ENCODE results near the gene CCDC200. TPM values are rescaled to one million over a fixed set of nuclear protein-coding genes. Genes with fewer than 3 reads are reported as not detected.
"Not testable (repeated sequence)": the region's sequence is repeated elsewhere in the genome, so short reads cannot be mapped to it uniquely, and the experiment has no call there.

Gene CCDC200
- total RNA-seq, 1 donor from 2014 or later: not detected

DNA sequence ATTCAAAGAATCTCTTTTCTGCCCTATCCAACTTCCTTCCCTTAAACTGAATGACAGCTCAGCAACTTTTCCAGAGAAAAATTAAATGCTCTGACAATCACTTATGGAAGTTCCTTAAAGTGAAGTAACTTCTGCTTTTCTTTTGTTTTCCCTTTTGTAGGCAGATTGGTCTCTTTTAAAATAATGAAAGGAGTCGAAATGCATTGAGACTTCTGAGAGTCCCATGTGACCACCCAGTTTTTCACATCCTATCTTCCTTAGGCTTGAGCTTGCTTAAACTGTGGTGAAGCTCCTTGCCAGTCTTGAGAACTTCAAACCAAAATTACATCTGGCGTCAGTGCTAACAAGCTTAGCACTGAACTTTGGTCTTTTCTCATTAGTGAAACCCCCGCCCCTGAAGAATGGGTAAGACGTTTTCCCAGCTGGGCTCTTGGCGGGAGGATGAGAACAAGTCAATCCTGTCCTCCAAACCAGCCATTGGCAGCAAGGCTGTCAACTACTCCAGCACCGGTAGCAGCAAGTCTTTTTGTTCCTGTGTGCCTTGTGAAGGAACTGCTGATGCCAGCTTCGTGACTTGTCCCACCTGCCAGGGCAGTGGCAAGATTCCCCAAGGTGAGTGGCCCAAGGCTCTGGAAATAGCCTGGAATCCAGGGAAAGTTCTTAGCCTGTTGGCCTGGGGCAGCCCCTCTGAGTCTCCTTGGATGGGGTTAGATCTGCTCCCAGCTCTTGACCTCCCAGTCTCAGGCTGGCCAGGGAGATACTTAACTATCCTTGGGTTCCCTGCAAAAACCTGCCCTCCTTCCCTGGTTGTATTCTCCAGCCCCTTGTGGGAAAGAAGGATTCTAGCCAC lies 15.6 kb downstream of the CCDC200 start:
- Mint-ChIP-seq H3K9me3 (no peaks in the 10 kb centered on the region), H3K36me3 (peaks cover 15% of the 10 kb centered on the region), H3K27me3 (ENCODE audit: low read depth) (no peaks in the 10 kb centered on the region), H3K4me1 (peaks cover 20% of the 10 kb centered on the region), H3K27ac (peak overlapping the region; percentile 93), H3K4me3 (peak overlapping the region; percentile 93)
- DNase-seq (ENCODE audit: low spot score in 2 of 2, unreplicated experiment in 2 of 2): no peak
- TF ChIP-seq, protein P1, sequence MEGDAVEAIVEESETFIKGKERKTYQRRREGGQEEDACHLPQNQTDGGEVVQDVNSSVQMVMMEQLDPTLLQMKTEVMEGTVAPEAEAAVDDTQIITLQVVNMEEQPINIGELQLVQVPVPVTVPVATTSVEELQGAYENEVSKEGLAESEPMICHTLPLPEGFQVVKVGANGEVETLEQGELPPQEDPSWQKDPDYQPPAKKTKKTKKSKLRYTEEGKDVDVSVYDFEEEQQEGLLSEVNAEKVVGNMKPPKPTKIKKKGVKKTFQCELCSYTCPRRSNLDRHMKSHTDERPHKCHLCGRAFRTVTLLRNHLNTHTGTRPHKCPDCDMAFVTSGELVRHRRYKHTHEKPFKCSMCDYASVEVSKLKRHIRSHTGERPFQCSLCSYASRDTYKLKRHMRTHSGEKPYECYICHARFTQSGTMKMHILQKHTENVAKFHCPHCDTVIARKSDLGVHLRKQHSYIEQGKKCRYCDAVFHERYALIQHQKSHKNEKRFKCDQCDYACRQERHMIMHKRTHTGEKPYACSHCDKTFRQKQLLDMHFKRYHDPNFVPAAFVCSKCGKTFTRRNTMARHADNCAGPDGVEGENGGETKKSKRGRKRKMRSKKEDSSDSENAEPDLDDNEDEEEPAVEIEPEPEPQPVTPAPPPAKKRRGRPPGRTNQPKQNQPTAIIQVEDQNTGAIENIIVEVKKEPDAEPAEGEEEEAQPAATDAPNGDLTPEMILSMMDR (IDR thresholded peaks at IDR 0.05; ENCODE audit: unreplicated experiment): no peak

DNA sequence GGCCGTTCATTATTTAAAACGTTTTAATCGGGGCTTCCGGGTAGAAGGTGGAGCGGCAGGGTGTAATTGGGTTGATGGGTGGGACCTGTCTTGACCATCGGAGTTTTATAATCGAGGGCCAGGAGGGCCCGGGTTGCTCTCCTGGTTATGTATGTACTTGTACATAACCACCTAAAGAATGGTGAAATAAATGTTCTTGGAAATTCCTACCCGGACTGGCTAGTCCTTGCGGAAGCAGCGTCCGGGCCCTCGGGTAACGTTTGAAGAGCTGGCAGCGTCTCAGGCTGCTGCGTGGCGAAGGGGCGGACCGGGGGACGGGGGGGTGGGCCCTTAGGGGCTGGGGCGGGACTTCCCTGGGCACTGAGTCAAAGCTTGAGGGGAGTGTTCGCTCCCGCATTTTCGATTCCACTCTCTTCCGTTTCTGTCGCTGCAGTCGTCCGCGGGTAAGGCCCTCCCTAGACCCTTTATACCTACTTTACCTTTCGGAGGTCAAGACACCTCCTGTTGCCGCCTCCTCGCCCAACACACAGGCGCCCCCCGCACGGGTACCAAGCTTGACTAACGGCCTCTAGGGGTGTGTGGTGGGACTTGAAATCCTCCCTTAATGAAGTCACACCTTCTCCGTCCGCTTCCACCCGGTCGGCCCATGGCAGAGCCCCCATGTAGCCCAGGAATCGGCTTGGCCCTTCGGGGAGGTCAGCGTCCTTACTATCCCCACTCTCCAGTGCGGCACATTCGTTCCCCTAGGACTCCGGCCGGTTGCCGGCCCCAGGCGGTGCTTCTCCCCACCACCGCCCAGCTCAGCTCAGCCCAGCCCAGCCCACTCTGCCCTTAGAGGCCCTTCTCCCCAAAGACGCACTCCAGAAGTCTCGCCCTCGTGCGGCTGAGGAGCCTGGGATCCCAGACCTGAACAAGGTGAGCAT lies 16.7 kb downstream of the CCDC200 start, which contains the start of gene TMEM106A:
TMEM106A (plus strand) TSS at position 396 of the 923 bp plus-strand sequence. CDS start 1,167 bp downstream, outside the sequence.
- Mint-ChIP-seq H3K4me3 (peak within 1 kb of the TSS; percentile 93), H3K4me1 (peaks cover 20% of the 10 kb centered on the region), H3K27me3 (ENCODE audit: low read depth) (no peaks in the 10 kb centered on the region), H3K9me3 (no peaks in the 10 kb centered on the region), H3K36me3 (peaks cover 13% of the 10 kb centered on the region), H3K27ac (peak within 1 kb of the TSS; percentile 93)
- TF ChIP-seq, protein P1 (IDR thresholded peaks at IDR 0.05; ENCODE audit: unreplicated experiment): peak; percentile 34
- DNase-seq (ENCODE audit: low spot score in 2 of 2, unreplicated experiment in 2 of 2): peak; percentile 66 to 73

GRCh38 chr17:43211123-43211479 lies 17.3 kb downstream of the CCDC200 start:
- Mint-ChIP-seq H3K4me3 (peak overlapping the region; percentile 93), H3K27ac (peak overlapping the region; percentile 93)
- TF ChIP-seq, protein P1 (IDR thresholded peaks at IDR 0.05; ENCODE audit: unreplicated experiment): no peak

DNA sequence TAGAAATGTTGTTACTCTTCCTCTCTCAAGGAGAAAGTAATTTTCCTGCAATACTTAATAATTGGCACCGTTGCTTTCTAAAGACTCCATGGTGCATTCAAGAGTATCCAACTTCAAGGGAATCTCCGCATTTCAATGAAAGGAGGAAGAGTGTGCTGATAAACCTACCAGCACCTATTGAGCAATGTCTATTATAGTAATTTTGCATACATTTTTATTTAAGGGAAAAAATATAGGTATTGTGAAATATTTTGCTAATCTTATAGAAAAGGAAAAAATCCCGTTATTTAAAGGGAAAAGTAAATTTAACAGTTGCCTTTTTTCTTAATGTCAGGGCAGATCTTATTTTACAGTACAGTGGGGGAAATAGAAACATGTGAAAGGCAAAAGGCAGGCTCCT lies 17.8 kb downstream of the CCDC200 start:
- H3K27me3 Mint-ChIP-seq (ENCODE audit: low read depth): no peaks in the 10 kb centered on the region
- TF ChIP-seq, protein P1 (IDR thresholded peaks at IDR 0.05; ENCODE audit: unreplicated experiment): no peak
- peaks cover 16% of the 10 kb centered on the region for H3K36me3 Mint-ChIP-seq
- H3K9me3 Mint-ChIP-seq: no peaks in the 10 kb centered on the region
- no peak for DNase-seq (ENCODE audit: low spot score in 2 of 2, unreplicated experiment in 2 of 2)
- peak overlapping the region; percentile 93 for H3K27ac Mint-ChIP-seq
- H3K4me1 Mint-ChIP-seq: peaks cover 20% of the 10 kb centered on the region
- peak overlapping the region; percentile 93 for H3K4me3 Mint-ChIP-seq

More at GRCh38 chr17:43211123-43211479, 17.3 kb downstream of the CCDC200 start:
- peaks cover 20% of the 10 kb centered on the region for H3K4me1 Mint-ChIP-seq
- no peaks in the 10 kb centered on the region for H3K9me3 Mint-ChIP-seq
- DNase-seq (ENCODE audit: low spot score in 2 of 2, unreplicated experiment in 2 of 2): no peak
- no peaks in the 10 kb centered on the region for H3K27me3 Mint-ChIP-seq (ENCODE audit: low read depth)
- H3K36me3 Mint-ChIP-seq: peaks cover 14% of the 10 kb centered on the region

- Mint-ChIP-seq H3K36me3 (peaks cover 42% of the 10 kb centered on the region), H3K27ac (peak overlapping the region; percentile 9)
- H3K4me1 Mint-ChIP-seq; H3K4me3 Mint-ChIP-seq; DNase-seq (ENCODE audit: low spot score in 2 of 2, unreplicated experiment in 2 of 2); H3K9me3 Mint-ChIP-seq; H3K27me3 Mint-ChIP-seq (ENCODE audit: low read depth): not testable (repeated sequence)
Measured at GRCh38 chr17:43203013-43203412, 25.4 kb downstream of the CCDC200 start.

Measured in mesothelial cell of epicardium (in vitro differentiated cells).